Measurements from ENCODE around the gene ANO3. TPM values are rescaled to one million over a fixed set of nuclear protein-coding genes. Genes with fewer than 3 reads are reported as not detected.

Gene ANO3
- total and polyA plus RNA-seq, 2 of the 8 experiments (the other 6 are each of a cell fraction or from before 2014, with no cell fraction given), result not detected

GRCh38 chr11:26477396-26477795 is 145.5 kb downstream of the ANO3 start:
- WGBS, 2 experiments (ENCODE audit: extremely low coverage in 1 of 2, insufficient coverage in 1 of 2, insufficient read length in 1 of 2, insufficient replicate concordance in 2 of 2, low coverage in 1 of 2, low lambda C conversion rate in 2 of 2, missing lambda C conversion rate in 1 of 2), result 93% methylated on average over 2 of the region's 2 CpGs; no CpG with 5 or more reads in 1 of the 2 experiments
- Histone ChIP-seq H3K4me3 (ENCODE audit: extremely low read depth in 1 of 4, insufficient read depth in 2 of 4, low read depth in 3 of 4, low read length in 4 of 4) (no peak overlapping the region), H3K36me3 (ENCODE audit: control insufficient read depth in 2 of 4, insufficient read depth in 4 of 4, low read length in 3 of 4) (no peaks in the 10 kb centered on the region), H2BK20ac (ENCODE audit: low read length) (no peak overlapping the region), H2BK12ac (ENCODE audit: low read depth, low read length) (no peak overlapping the region), H3K14ac (ENCODE audit: insufficient read length) (no peak overlapping the region), H3K18ac (ENCODE audit: extremely low read depth, low read length) (no peak overlapping the region), H3K4me2 (ENCODE audit: insufficient read depth in 1 of 2, low read depth in 2 of 2, low read length in 2 of 2) (no peak overlapping the region), H2AFZ (ENCODE audit: low read length) (no peak overlapping the region), H3K27me3 (replicated peaks in 1 of 4; ENCODE audit: control insufficient read depth in 3 of 4, extremely low read depth in 1 of 4, insufficient read depth in 3 of 4, low read length in 3 of 4) (no peaks in the 10 kb centered on the region), H4K20me1 (replicated peaks in 1 of 2; ENCODE audit: control insufficient read depth in 1 of 2, insufficient read depth in 2 of 2, low read length in 2 of 2) (no peaks in the 10 kb centered on the region), H3K4ac (replicated peaks; ENCODE audit: insufficient read length, low read depth, low read length) (no peak overlapping the region), H3K27ac (ENCODE audit: low read depth, low read length) (no peak overlapping the region), H3K4me1 (replicated peaks in 1 of 4; ENCODE audit: control insufficient read depth in 3 of 4, insufficient read depth in 4 of 4, low read length in 3 of 4) (no peaks in the 10 kb centered on the region), H4K8ac (ENCODE audit: extremely low read depth, insufficient read depth, low read length) (no peak overlapping the region), H3K79me1 (ENCODE audit: low read depth, low read length) (no peaks in the 10 kb centered on the region), H3K56ac (replicated peaks; ENCODE audit: insufficient read length, low read depth, low read length) (no peak overlapping the region), H3K23me2 (ENCODE audit: low read depth, low read length) (peaks cover 2% of the 10 kb centered on the region; the same call in 1 of the 2 replicates), H3K79me2 (ENCODE audit: control insufficient read depth in 1 of 2, insufficient read depth in 2 of 2, low read length in 2 of 2) (no peaks in the 10 kb centered on the region), H4K5ac (ENCODE audit: insufficient read length, low read depth, low read length) (no peak overlapping the region), H3K9ac (replicated peaks in 1 of 4; ENCODE audit: extremely low read depth in 1 of 4, low read depth in 3 of 4, low read length in 3 of 4) (no peak overlapping the region), H3K9me3 (ENCODE audit: insufficient read depth in 2 of 2, low read depth in 1 of 2, low read length in 1 of 2) (no peaks in the 10 kb centered on the region), H2BK5ac (ENCODE audit: low read depth, low read length) (no peak overlapping the region), H3K23ac (ENCODE audit: insufficient read length) (no peak overlapping the region), H2BK120ac (replicated peaks; ENCODE audit: low read depth, low read length) (no peak overlapping the region), H4K91ac (replicated peaks; ENCODE audit: insufficient read length, low read length) (no peak overlapping the region), H2AK5ac (ENCODE audit: low read depth, low read length) (no peak overlapping the region), H2BK15ac (ENCODE audit: low read length) (no peak overlapping the region)
- no peak for DNase-seq (ENCODE audit: low read depth in 1 of 2, low spot score in 2 of 2)
- TF ChIP-seq GTF2F1 (IDR thresholded peaks at IDR 0.05; ENCODE audit: borderline replicate concordance, low read depth, low read length), result no peak
- TF ChIP-seq CHD2 (IDR thresholded peaks at IDR 0.05; ENCODE audit: low read length), result no peak
- TF ChIP-seq HDAC2 (IDR thresholded peaks at IDR 0.05; ENCODE audit: borderline replicate concordance in 1 of 2, low read depth in 2 of 2, low read length in 2 of 2), result no peak
- no peak for TF ChIP-seq E2F6 (IDR thresholded peaks at IDR 0.05)
- no peak for TF ChIP-seq TAF1 (IDR thresholded peaks at IDR 0.05; ENCODE audit: low read depth, low read length)
- TF ChIP-seq BCL11A (IDR thresholded peaks at IDR 0.05; ENCODE audit: low read depth in 2 of 2, low read length in 2 of 2), result no peak
- TF ChIP-seq JUN (IDR thresholded peaks at IDR 0.05; ENCODE audit: low read depth, low read length), result no peak
- no peak for TF ChIP-seq RFX5 (IDR thresholded peaks at IDR 0.05; ENCODE audit: borderline replicate concordance, low read depth, low read length)
- no peak for TF ChIP-seq CEBPB (IDR thresholded peaks at IDR 0.05; ENCODE audit: low read depth, low read length)
- no peak for TF ChIP-seq RBBP5 (IDR thresholded peaks at IDR 0.05; ENCODE audit: borderline replicate concordance, low read depth, low read length)
- TF ChIP-seq POLR2AphosphoS5 (IDR thresholded peaks at IDR 0.05; ENCODE audit: low read depth, low read length), result no peak
- no peak for TF ChIP-seq CREB1 (IDR thresholded peaks at IDR 0.05)
- CTCF ChIA-PET (ENCODE audit: partially characterized antibody), result no interaction called here
- POLR2A ChIA-PET (ENCODE audit: partially characterized antibody), result no interaction called here
- no peak for FAIRE-seq
